A549 (cell line): ENCODE measurements around the gene HIVEP1.

Experiments used
- CBX2 ChIP-seq: fragments of 200-600 bp; sonication (generic); IDR thresholded peaks from 2 replicates; pipeline ENCODE4 v1.6.1; 2016; ENCODE audit warnings: low read depth, mild to moderate bottlenecking, borderline replicate concordance
- CHD2 ChIP-seq: fragments of 150-350 bp; IDR thresholded peaks from 2 replicates; pipeline ENCODE4 v1.6.1; 2014; ENCODE audit warnings: low read length; ENCODE audit not compliant: partially characterized antibody
- EP300 ChIP-seq, 2 experiments: fragments of >200 bp; sonication (Bioruptor Twin); formaldehyde crosslinking; IDR thresholded peaks; 2 replicates in 1 of 2; 3 replicates in 1 of 2; pipeline ENCODE4 v1.6.1; 2016 to 2017
- HEYL ChIP-seq: fragments of 250-450 bp; sonication (Bioruptor Pico); IDR thresholded peaks from 2 replicates; pipeline ENCODE4 v1.8.0; 2021; ENCODE audit warnings: mild to moderate bottlenecking, moderate library complexity
- KDM1A ChIP-seq: fragments of 200-600 bp; sonication (generic); IDR thresholded peaks from 2 replicates; pipeline ENCODE4 v1.6.1; 2016; ENCODE audit warnings: low read depth, mild to moderate bottlenecking
- MYC ChIP-seq: IDR thresholded peaks from 2 replicates; pipeline ENCODE4 v1.6.1; 2012; ENCODE audit warnings: mild to moderate bottlenecking, inconsistent platforms, low read length, improper control_type of control experiment, borderline replicate concordance
- NR3C1 ChIP-seq: fragments of >200 bp; sonication (Bioruptor Twin); formaldehyde crosslinking; IDR thresholded peaks from 3 replicates; pipeline ENCODE4 v1.6.1; 2017
- PHF8 ChIP-seq: fragments of 200-600 bp; sonication (generic); IDR thresholded peaks from 2 replicates; pipeline ENCODE4 v1.6.1; 2016; ENCODE audit warnings: low read depth, mild to moderate bottlenecking, antibody characterized with exemption, moderate library complexity, borderline replicate concordance
- POLR2A ChIP-seq: IDR thresholded peaks from 2 replicates; pipeline ENCODE4 v1.6.1; 2012; ENCODE audit warnings: mild to moderate bottlenecking, low read length
- RAD21 ChIP-seq, 2 experiments: fragments of >200 bp in 1 of 2; sonication (Bioruptor Twin) in 1 of 2; formaldehyde crosslinking in 1 of 2; IDR thresholded peaks in 1 of 2; conservative IDR thresholded peaks in 1 of 2; 2 replicates in 1 of 2; 3 replicates in 1 of 2; pipeline ENCODE4 v1.6.1; 2012 to 2018; ENCODE audit warnings: inconsistent platforms in 1 of 2
- TF ChIP-seq, protein P1 (sequence below): fragments of >200 bp; sonication (Bioruptor Twin); formaldehyde crosslinking; IDR thresholded peaks from 3 replicates; pipeline ENCODE4 v1.5.1; 2016
- TF ChIP-seq, protein P2 (sequence below): fragments of 200-600 bp; sonication (generic); IDR thresholded peaks from 2 replicates; pipeline ENCODE4 v1.6.1; 2016; ENCODE audit warnings: antibody characterized with exemption, mild to moderate bottlenecking, moderate library complexity

DNA sequence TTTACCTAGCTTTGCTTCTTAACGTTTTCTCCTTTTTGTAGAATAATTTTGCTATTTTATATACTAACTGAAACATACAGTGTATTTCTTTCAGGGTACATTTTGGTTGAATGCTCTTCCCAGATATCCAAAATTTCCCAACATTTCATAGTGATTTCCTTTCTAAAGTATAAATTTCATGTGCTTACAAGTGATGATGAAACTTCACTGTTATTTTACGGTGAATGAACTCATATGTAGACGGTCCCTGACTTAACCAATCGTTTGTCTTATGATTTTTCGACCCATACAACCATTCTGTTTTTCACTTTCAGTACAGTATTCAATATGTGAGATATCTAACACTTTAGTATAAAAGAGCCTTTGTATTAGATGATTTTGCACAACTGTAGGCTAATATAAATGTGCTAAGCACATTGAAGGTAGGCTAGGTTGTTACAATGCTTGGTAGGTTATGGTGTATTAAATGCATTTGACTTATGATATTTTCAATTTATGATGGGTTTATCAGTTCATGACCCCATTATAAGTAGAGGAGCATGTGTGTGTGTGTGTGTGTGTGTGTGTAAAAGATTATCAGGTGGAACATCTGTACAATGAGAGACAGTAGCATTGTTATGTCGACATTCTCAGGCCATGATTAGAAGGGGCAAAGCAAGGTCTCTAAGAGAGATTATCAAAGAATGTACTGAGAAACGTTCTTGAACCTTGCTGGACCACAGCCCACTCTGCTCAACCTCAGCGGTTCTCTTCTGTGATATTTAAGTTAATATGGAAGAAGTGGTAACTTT is 20.9 kb downstream of the HIVEP1 start:
- TF ChIP-seq, protein P1, sequence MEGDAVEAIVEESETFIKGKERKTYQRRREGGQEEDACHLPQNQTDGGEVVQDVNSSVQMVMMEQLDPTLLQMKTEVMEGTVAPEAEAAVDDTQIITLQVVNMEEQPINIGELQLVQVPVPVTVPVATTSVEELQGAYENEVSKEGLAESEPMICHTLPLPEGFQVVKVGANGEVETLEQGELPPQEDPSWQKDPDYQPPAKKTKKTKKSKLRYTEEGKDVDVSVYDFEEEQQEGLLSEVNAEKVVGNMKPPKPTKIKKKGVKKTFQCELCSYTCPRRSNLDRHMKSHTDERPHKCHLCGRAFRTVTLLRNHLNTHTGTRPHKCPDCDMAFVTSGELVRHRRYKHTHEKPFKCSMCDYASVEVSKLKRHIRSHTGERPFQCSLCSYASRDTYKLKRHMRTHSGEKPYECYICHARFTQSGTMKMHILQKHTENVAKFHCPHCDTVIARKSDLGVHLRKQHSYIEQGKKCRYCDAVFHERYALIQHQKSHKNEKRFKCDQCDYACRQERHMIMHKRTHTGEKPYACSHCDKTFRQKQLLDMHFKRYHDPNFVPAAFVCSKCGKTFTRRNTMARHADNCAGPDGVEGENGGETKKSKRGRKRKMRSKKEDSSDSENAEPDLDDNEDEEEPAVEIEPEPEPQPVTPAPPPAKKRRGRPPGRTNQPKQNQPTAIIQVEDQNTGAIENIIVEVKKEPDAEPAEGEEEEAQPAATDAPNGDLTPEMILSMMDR = no peak
- TF ChIP-seq, protein P2, sequence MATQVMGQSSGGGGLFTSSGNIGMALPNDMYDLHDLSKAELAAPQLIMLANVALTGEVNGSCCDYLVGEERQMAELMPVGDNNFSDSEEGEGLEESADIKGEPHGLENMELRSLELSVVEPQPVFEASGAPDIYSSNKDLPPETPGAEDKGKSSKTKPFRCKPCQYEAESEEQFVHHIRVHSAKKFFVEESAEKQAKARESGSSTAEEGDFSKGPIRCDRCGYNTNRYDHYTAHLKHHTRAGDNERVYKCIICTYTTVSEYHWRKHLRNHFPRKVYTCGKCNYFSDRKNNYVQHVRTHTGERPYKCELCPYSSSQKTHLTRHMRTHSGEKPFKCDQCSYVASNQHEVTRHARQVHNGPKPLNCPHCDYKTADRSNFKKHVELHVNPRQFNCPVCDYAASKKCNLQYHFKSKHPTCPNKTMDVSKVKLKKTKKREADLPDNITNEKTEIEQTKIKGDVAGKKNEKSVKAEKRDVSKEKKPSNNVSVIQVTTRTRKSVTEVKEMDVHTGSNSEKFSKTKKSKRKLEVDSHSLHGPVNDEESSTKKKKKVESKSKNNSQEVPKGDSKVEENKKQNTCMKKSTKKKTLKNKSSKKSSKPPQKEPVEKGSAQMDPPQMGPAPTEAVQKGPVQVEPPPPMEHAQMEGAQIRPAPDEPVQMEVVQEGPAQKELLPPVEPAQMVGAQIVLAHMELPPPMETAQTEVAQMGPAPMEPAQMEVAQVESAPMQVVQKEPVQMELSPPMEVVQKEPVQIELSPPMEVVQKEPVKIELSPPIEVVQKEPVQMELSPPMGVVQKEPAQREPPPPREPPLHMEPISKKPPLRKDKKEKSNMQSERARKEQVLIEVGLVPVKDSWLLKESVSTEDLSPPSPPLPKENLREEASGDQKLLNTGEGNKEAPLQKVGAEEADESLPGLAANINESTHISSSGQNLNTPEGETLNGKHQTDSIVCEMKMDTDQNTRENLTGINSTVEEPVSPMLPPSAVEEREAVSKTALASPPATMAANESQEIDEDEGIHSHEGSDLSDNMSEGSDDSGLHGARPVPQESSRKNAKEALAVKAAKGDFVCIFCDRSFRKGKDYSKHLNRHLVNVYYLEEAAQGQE = no peak
- no peak for TF ChIP-seq HEYL
- TF ChIP-seq PHF8 = no peak
- no peak for TF ChIP-seq CHD2
- no peak for TF ChIP-seq RAD21 (conservative IDR thresholded peaks at IDR 0.05 in 1 of 2, IDR thresholded peaks at IDR 0.05 in 1 of 2)
- TF ChIP-seq MYC = no peak
- TF ChIP-seq POLR2A = no peak
- TF ChIP-seq NR3C1 = no peak
- TF ChIP-seq EP300 (IDR thresholded peaks at IDR 0.05) = no peak
- no peak for TF ChIP-seq KDM1A
- TF ChIP-seq CBX2 = no peak
